VCaP (cell line): ENCODE data around the gene TLR1.

Source experiments
- H3K27ac ChIP-seq: fragments of 450-650 bp; 2 replicates; pipeline ENCODE4 v1.5.1; 2017
- CTCF ChIP-seq: fragments of 450-650 bp; conservative IDR thresholded peaks from 2 replicates; pipeline ENCODE4 v1.5.1; 2017; ENCODE audit warnings: mild to moderate bottlenecking, moderate library complexity

TLR1 gene

GRCh38 chr4:38805530-38806145 is 1.0 kb upstream of the TLR1 start:
- no peak overlapping the region for H3K27ac ChIP-seq
- TF ChIP-seq CTCF = no peak

DNA sequence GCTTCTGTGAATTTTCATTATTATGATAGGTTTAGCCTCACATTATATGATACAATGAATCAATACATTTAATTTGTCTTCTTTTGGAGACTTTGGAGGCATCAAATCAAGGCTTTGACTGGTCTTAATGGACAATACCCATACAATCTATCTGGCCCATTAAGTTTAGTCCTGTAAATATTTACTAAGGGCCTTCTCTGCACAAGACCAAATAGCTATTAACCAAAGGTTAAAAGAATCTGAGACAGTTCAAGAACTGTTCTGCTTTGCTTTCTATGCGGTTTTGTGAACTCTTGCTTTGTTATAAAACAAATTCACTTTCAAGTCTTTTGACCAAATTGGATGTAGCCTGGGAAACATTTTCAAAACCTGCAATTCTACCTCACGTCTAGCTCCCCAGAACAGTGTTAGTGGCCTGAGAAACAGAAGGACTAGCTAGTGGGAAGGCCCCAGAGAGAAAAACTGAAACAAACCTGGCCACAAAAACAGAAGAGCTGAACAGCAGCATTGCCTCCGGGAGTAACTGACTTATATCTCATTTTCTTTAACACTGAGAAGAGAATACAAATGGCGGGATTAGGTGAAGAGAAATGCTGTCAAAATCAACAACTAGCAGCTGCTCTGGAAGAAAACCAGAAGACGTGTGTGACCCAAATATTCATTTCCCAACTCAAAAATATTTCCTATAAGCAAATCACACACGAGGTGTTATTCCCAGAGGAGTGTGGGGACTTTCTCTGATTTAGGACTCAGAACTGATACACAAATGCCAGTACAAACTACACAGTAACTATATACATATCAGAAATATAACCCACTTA is 548 bp downstream of the TLR1 start:
- H3K27ac ChIP-seq = peak overlapping the region; percentile 37
- TF ChIP-seq CTCF = no peak

DNA sequence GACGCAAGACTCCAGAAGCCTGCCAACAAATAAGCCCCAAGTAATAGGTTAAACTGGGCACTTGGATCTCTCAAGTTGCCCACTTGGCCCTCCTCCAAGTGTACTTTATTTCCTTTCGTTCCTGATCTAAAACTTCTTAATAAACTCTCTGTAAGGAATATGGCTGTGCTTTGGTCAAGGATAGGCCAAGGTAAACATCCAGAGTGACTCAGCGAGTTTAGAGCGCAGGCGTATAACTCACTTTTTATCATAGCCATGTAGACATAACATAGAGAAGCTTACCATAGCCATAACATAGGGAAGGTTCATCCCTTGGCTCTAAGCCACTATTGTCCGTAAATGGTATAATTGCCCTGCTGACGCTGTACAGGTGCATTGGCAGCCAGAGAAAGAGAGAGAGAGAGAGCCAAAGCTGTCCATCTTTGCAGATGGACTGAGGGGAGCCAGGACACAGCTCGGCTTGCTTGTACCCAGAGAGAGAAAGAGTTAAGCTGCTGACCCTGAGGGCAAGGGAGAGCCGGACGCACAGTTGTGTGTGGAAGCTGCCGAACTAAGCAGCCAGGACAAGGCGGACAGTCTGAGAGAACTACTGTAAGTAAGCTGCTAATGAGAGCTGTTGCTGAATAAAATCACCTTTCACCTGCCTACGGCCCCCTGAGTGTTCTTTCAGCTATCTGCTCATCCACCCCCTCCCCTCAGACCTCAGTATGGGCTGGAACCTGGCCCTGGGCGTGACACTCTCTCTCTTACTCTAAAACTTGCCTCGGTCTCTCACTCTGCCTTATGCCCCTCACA is 1.8 kb downstream of the TLR1 start:
- no peak overlapping the region for H3K27ac ChIP-seq
- no peak for TF ChIP-seq CTCF

DNA sequence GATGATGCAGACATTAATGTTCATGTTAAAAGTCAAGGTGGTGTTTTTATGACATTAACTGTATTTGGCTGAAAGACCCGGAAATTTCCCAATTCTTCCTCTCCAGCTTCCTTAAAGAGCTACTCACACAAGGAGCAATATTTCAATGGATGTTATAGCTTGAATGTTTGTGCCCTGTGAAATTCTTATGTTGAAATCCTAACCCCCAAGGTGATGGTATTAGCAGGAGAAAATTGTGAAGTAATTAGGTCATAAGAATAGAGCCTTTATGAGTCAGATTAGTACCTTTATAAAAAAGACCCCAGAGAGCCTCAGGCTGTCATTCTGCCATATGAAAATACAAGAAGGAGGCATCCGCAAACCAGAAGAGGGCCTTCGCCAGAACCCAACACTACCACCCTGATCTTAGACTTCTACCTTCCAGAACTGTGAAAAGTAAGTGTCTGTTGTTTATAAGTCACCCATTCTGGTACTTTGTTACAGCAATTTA is 3.6 kb downstream of the TLR1 start:
- no peak for TF ChIP-seq CTCF
- H3K27ac ChIP-seq = no peak overlapping the region

GRCh38 chr4:38800366-38800765 is 4.2 kb downstream of the TLR1 start:
- no peak for TF ChIP-seq CTCF
- H3K27ac ChIP-seq = no peak overlapping the region

- no peak for TF ChIP-seq CTCF
- no peak overlapping the region for H3K27ac ChIP-seq
These were observed 9.5 kb downstream of the TLR1 start for GRCh38 chr4:38795087-38795486.

- TF ChIP-seq CTCF = no peak
- no peak overlapping the region for H3K27ac ChIP-seq
These were observed 10.5 kb downstream of the TLR1 start for GRCh38 chr4:38794051-38794450.
